ENCODE data around the gene LRRC36. TPM values are rescaled to one million over a fixed set of nuclear protein-coding genes. Genes with fewer than 3 reads are reported as not detected.

The LRRC36 gene
- total RNA-seq (2014; rRNA removed; shearing (Covaris generic)): 0.64 and 1.1 TPM in 2 replicates
- 0.48 TPM in 1 of 2 replicates, not detected in the other for polyA plus RNA-seq (2015; cell fraction: cytosol; rRNA removed)
- 1.0 and 2.0 TPM in 2 replicates for polyA plus RNA-seq (2015; cell fraction: nucleus; rRNA removed)

- DNase-seq (ENCODE audit: low read depth, low spot score): peak; percentile 67
- in situ Hi-C loops (cut with HindIII; ENCODE audit: low pct_unique_long_range_greater_than_20kb, low sequenced_read_pairs): no loop called here
Observed at GRCh38 chr16:67326472-67327309, at the start of gene LRRC36, which contains the start of gene KCTD19. LRRC36 (plus strand) TSS chr16:67326815; CDS start chr16:67326863, 48 bp downstream. KCTD19 (minus strand) TSS chr16:67326741; CDS start chr16:67326707, 34 bp downstream.

- in situ Hi-C loops (cut with HindIII; ENCODE audit: low pct_unique_long_range_greater_than_20kb, low sequenced_read_pairs): no loop called here
Observed at GRCh38 chr16:67277294-67277998, 49.2 kb upstream of the LRRC36 start.

GRCh38 chr16:67277999-67278772 lies 48.4 kb upstream of the LRRC36 start:
- no peak for DNase-seq (ENCODE audit: low read depth, low spot score)
- in situ Hi-C loops (cut with HindIII; ENCODE audit: low pct_unique_long_range_greater_than_20kb, low sequenced_read_pairs): no loop called here

More at GRCh38 chr16:67277294-67277998, 49.2 kb upstream of the LRRC36 start:
- DNase-seq (ENCODE audit: low read depth, low spot score): no peak

- in situ Hi-C loops (cut with HindIII; ENCODE audit: low pct_unique_long_range_greater_than_20kb, low sequenced_read_pairs): no loop called here
- peak; percentile 28 for DNase-seq (ENCODE audit: low read depth, low spot score)
Observed at GRCh38 chr16:67278773-67279295, 47.8 kb upstream of the LRRC36 start.

- peak; percentile 75 for DNase-seq (ENCODE audit: low read depth, low spot score)
- in situ Hi-C loops (cut with HindIII; ENCODE audit: low pct_unique_long_range_greater_than_20kb, low sequenced_read_pairs): no loop called here
Observed at GRCh38 chr16:67279296-67280089, 47.1 kb upstream of the LRRC36 start, which contains the start of gene PLEKHG4. PLEKHG4 (plus strand) TSS chr16:67279532; CDS start chr16:67280045, 513 bp downstream.

GRCh38 chr16:67280090-67281015 lies 46.3 kb upstream of the LRRC36 start:
- no peak for DNase-seq (ENCODE audit: low read depth, low spot score)
- in situ Hi-C loops (cut with HindIII; ENCODE audit: low pct_unique_long_range_greater_than_20kb, low sequenced_read_pairs): no loop called here

GRCh38 chr16:67281536-67282446 lies 44.8 kb upstream of the LRRC36 start:
- no peak for DNase-seq (ENCODE audit: low read depth, low spot score)
- in situ Hi-C loops (cut with HindIII; ENCODE audit: low pct_unique_long_range_greater_than_20kb, low sequenced_read_pairs): no loop called here

- in situ Hi-C loops (cut with HindIII; ENCODE audit: low pct_unique_long_range_greater_than_20kb, low sequenced_read_pairs): no loop called here
- DNase-seq (ENCODE audit: low read depth, low spot score): no peak
Observed at GRCh38 chr16:67282447-67282805, 44.2 kb upstream of the LRRC36 start.

GRCh38 chr16:67283039-67283825 lies 43.4 kb upstream of the LRRC36 start:
- in situ Hi-C loops (cut with HindIII; ENCODE audit: low pct_unique_long_range_greater_than_20kb, low sequenced_read_pairs): no loop called here
- no peak for DNase-seq (ENCODE audit: low read depth, low spot score)

- no peak for DNase-seq (ENCODE audit: low read depth, low spot score)
- in situ Hi-C loops (cut with HindIII; ENCODE audit: low pct_unique_long_range_greater_than_20kb, low sequenced_read_pairs): no loop called here
Observed at GRCh38 chr16:67283826-67284555, 42.6 kb upstream of the LRRC36 start.

- in situ Hi-C loops (cut with HindIII; ENCODE audit: low pct_unique_long_range_greater_than_20kb, low sequenced_read_pairs): no loop called here
- peak; percentile 43 for DNase-seq (ENCODE audit: low read depth, low spot score)
Observed at GRCh38 chr16:67284699-67285646, 41.6 kb upstream of the LRRC36 start.

GRCh38 chr16:67286441-67287235 lies 40.0 kb upstream of the LRRC36 start:
- in situ Hi-C loops (cut with HindIII; ENCODE audit: low pct_unique_long_range_greater_than_20kb, low sequenced_read_pairs): no loop called here
- no peak for DNase-seq (ENCODE audit: low read depth, low spot score)

All from SK-MEL-5 (cell line).